GM12872 (cell line): ENCODE results near the gene TLX1.

Experiments
- TF ChIP-seq, protein P1 (sequence below): IDR thresholded peaks from 3 replicates; pipeline ENCODE4 v1.5.1; 2011; ENCODE audit warnings: low read depth, mild to moderate bottlenecking, low read length, moderate library complexity; ENCODE audit not compliant: insufficient read depth

TLX1 gene

DNA sequence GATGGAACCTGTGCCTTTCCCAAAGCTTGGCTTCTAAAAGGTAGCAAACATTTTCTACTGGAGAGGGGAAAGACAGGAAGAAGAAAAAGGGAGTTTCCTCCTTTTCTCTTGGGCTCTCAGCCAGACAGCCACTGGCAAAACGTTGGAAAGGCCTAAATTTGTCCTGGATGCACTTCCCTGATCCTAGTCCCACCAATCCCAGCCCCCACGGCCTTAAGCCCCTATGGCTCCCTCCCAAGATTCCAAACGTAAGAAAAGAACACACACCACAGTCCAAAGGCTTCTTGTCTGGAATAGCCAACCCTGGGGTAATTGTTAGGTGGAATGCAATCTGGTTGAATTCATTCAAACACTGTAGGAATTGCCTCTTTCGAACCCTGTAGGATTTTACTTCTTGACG lies 959 bp upstream of the TLX1 start:
- TF ChIP-seq, protein P1, sequence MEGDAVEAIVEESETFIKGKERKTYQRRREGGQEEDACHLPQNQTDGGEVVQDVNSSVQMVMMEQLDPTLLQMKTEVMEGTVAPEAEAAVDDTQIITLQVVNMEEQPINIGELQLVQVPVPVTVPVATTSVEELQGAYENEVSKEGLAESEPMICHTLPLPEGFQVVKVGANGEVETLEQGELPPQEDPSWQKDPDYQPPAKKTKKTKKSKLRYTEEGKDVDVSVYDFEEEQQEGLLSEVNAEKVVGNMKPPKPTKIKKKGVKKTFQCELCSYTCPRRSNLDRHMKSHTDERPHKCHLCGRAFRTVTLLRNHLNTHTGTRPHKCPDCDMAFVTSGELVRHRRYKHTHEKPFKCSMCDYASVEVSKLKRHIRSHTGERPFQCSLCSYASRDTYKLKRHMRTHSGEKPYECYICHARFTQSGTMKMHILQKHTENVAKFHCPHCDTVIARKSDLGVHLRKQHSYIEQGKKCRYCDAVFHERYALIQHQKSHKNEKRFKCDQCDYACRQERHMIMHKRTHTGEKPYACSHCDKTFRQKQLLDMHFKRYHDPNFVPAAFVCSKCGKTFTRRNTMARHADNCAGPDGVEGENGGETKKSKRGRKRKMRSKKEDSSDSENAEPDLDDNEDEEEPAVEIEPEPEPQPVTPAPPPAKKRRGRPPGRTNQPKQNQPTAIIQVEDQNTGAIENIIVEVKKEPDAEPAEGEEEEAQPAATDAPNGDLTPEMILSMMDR, result no peak

DNA sequence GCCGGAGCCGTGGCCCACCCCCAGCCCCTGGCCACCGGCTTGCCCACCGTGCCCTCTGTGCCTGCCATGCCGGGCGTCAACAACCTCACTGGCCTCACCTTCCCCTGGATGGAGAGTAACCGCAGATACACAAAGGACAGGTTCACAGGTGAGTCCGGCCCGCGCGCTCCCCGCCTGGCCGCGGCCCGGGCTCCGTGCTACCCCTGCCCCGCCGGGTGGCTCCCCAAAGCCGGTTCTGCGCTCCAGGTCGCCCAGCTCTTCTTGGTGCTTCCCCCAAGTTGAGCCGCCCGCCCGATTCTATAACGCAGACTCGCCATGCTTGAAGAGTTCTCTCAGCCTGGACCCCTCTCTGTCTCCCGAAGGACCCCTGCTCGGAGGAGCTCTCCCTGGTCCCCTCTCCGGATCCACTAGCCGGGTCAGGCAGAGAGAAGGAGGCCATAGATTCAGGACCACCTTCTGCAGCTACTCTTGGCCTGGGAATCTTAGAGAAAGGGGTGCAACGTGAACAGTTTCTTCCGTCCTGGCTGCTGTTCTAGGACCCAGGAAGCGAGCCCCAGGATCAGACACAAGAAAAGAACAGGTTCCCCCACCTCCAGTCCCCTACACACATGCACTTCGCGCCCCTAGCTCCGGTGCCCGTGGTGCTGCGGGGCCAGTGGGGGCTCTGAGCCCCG lies 999 bp downstream of the TLX1 start:
- TF ChIP-seq, protein P1, result no peak

DNA sequence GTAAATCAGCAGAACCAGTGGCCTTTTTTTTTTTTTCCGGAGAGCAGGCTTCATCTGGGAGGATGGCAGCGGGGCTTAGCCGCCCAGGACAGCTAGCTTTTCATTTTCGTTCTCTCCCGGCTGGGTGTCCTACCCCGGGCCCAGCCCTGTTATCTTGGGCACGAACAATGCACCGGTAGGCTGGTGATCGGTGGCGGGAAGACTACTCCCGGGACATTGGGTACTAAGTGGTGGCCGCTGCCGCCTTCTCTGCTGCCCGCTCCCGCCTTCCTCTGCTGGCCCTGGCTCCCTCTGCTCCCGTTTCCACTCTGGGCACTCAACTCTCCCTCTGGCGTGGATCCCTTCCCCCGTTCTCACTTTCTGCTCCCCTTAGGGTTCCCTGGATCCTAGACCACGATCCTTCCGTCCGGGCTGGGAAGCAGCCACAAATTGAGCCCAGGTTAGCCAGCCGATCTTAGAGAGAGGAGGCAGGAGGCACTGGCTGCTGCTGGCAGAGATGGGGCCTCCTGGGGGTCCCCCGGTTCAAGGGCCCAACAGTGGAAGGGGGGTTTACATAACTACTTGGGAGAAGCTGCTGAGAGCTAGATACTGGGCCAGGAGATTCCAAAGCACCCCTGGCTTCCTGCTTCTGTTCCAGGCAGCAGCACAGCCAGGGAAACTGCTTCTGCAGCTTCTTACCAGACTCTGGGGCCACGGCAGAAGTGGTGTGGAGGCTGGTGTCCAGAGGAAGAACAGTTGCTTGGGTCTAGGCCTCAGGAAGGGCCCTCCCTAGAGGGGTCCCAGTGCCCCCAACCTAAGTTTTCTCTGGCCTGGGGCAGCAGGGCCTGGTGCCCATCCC lies 1.8 kb downstream of the TLX1 start:
- TF ChIP-seq, protein P1, result no peak

DNA sequence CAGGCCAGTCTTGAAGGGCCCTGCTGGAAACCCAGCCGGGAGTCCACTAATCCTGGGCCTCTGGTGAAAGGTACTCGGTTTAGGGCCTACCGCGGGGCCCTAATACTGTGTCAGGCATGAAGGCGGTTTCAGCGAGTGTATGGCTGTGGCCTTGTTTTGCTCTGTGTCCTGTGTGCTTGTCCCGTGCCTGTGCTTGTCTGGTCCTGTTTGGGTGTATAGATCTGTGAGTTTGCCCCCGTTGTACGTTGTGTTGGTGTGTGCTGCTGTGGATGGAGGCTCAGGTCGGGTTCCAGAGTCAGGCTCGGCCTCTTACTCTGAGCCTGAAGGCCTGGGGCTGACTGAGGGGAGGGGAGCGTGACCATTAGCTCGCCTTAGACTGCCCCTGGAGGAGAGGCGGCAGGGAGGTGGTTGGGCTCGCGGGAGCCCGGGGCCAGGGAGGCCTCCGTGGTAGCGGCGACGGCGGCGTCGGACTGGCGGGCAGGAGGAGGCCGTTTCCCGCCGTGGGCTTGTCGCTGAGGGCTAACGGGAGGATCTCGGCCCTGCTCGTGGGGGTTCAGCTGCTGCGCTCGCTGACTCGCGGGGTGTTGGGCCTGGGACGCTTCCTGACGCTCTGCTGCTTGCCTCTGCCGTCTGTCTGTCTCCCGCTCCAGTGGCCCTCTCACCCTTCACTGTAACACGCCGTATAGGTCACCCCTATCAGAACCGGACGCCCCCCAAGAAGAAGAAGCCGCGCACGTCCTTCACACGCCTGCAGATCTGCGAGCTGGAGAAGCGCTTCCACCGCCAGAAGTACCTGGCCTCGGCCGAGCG lies 2.6 kb downstream of the TLX1 start:
- TF ChIP-seq, protein P1, result no peak

DNA sequence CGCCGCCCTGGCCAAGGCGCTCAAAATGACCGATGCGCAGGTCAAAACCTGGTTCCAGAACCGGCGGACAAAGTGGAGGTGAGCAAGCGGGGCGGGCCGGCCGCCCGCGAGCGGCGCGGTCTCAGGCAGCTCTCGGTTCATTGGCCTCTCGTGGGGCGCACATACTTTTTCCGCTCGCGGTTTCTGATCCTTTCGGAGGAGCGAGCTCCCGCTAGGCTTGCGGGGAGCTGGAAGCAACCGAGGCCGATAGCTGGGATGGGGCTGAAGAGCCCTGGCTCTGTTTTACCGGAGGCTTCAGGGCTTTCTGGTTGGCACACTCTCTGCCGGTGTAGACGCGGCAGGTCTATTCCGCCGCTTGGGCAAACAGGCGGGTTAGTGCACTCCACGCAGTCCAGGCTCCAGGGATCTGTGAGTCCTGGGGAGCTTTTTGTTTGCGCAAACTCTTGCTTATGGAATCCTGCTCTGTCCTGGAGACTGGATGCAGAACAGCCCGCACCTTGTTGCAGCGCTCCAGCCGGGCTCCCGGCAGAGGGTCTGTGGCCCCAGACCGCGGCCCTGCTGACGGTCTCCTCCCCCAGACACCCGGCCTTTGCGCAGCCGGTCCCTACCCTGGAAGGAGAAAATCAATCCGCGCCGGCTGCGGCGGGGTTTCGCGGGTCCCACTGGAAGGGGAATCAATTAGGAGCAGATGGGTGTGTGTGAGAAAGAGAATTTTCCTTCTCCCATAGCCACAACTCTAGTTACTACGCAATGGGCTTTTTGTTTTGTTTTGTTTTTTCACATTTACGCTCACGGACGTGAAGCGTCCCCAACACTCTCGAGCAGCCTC lies 3.4 kb downstream of the TLX1 start:
- TF ChIP-seq, protein P1, result no peak

DNA sequence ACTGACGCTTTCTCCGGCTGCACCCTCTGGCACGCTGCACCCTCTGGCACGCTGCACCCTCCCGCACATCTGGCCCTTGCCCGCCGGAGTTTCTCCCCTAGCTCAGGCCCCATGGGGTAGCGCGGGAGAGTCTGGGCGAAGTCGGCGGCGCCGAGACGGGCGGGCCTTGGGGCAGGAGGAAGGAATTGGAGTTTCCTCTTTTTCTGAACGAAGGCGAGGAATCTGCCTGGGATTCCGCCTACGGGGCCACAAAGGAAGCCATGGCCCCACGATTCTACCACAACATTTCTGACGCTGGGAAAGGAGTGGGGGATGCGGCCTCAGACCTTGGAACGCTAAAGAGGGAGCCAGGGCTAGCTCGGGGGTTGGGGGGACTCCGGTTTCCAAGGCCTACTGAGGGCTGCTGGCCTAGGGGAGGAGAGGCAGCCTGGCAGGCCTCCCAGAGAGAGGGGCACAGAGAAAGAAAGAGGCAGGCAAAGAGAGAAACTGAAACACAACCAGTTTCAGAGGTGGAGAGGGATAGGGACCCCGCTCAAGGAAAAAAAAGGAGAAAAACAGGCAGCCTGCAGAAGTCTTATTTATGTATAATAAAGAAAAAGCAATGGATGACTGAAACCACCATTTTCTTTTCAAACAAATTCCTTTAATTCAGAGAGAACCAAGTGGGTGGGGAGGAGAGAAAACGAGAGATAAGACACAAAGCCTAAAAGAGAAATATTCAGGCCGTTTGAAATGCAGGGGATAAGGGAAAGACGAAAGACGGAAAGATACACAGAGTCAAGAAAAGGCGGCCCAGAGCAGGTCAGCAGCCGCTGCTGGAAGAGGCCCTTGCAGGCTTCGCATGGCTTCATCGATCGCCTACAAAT lies 4.3 kb downstream of the TLX1 start:
- TF ChIP-seq, protein P1, result no peak
